ENCODE data around the gene IFNA6. TPM values are rescaled to one million over a fixed set of nuclear protein-coding genes. Genes with fewer than 3 reads are reported as not detected.

Gene IFNA6
- total RNA-seq, 1 donor from 2014 or later = not detected

DNA sequence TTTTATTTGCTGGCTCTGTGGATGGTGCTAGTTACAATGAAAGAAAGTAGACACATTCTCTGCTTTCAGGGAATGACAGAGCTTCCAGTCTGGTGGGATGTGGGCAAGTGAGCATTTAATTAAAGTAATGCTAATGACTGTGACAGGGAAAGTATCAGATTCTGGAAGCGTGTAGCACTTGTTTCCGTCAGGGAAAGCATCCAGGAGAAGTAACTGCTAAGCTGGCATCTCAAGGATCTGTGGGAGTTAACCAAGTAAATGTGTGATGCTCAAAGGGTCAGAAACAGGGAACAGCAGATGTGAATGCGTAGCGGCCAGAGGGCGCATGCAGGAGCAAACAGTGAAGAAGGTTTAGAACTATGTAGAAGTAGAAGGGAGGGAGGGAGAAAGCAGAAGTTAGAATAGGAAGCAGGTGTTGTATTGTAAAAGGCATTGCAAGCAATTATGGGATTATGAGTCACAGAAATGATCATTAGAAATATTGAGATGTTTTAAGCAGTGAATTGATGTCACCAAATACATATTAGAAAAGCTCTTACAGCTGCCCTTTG, 27.7 kb downstream of the IFNA6 start:
- DNase-seq (ENCODE audit: low read depth) (no peak), FAIRE-seq (no peak)
- Histone ChIP-seq H3K27me3 (ENCODE audit: control insufficient read depth, insufficient read depth, low read length) (no peaks in the 10 kb centered on the region), H3K36me3 (ENCODE audit: control insufficient read depth, insufficient read depth, low read length) (no peaks in the 10 kb centered on the region), H3K4me3 (ENCODE audit: low read depth, low read length) (no peak overlapping the region)
- TF ChIP-seq, protein P1, sequence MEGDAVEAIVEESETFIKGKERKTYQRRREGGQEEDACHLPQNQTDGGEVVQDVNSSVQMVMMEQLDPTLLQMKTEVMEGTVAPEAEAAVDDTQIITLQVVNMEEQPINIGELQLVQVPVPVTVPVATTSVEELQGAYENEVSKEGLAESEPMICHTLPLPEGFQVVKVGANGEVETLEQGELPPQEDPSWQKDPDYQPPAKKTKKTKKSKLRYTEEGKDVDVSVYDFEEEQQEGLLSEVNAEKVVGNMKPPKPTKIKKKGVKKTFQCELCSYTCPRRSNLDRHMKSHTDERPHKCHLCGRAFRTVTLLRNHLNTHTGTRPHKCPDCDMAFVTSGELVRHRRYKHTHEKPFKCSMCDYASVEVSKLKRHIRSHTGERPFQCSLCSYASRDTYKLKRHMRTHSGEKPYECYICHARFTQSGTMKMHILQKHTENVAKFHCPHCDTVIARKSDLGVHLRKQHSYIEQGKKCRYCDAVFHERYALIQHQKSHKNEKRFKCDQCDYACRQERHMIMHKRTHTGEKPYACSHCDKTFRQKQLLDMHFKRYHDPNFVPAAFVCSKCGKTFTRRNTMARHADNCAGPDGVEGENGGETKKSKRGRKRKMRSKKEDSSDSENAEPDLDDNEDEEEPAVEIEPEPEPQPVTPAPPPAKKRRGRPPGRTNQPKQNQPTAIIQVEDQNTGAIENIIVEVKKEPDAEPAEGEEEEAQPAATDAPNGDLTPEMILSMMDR (IDR thresholded peaks at IDR 0.05; ENCODE audit: insufficient read depth, low read length, severe bottlenecking) = no peak

DNA sequence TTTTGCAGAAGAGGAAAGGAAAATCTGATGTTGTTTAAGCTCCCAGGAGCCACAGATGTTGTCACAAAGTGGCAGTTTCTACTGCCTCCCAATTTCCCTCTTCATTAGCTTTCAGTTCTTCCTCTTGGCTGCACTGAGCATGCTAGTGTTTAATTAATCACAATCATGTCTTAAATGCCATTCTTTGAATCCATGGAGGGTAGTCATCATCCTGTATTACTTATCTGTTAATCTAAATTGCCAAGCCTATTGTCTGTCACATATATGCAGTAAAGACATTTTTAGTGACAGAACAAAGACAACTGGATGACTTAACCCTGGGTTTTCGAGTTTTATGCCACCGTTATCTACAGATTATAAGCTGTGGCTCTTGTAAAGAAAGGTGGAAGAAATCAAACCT, 30.2 kb downstream of the IFNA6 start:
- DNase-seq (ENCODE audit: low read depth) = no peak
- no peak for FAIRE-seq
- Histone ChIP-seq H3K27me3 (ENCODE audit: control insufficient read depth, insufficient read depth, low read length) (no peaks in the 10 kb centered on the region), H3K4me3 (ENCODE audit: low read depth, low read length) (no peak overlapping the region), H3K36me3 (ENCODE audit: control insufficient read depth, insufficient read depth, low read length) (no peaks in the 10 kb centered on the region)
- TF ChIP-seq, protein P1 (IDR thresholded peaks at IDR 0.05; ENCODE audit: insufficient read depth, low read length, severe bottlenecking) = no peak

- TF ChIP-seq, protein P1 (IDR thresholded peaks at IDR 0.05; ENCODE audit: insufficient read depth, low read length, severe bottlenecking) = peak; percentile 57
- no peak overlapping the region for H3K4me3 ChIP-seq (ENCODE audit: low read depth, low read length)
- no peak for FAIRE-seq
- no peaks in the 10 kb centered on the region for H3K36me3 ChIP-seq (ENCODE audit: control insufficient read depth, insufficient read depth, low read length)
- peak; percentile 35 for DNase-seq (ENCODE audit: low read depth)
- H3K27me3 ChIP-seq (ENCODE audit: control insufficient read depth, insufficient read depth, low read length) = no peaks in the 10 kb centered on the region
Measured at GRCh38 chr9:21317956-21318923, 32.4 kb downstream of the IFNA6 start.

- TF ChIP-seq, protein P1 (IDR thresholded peaks at IDR 0.05; ENCODE audit: insufficient read depth, low read length, severe bottlenecking) = no peak
- DNase-seq (ENCODE audit: low read depth) (peak; percentile 27), FAIRE-seq (no peak)
- Histone ChIP-seq H3K27me3 (ENCODE audit: control insufficient read depth, insufficient read depth, low read length) (no peaks in the 10 kb centered on the region), H3K36me3 (ENCODE audit: control insufficient read depth, insufficient read depth, low read length) (no peaks in the 10 kb centered on the region), H3K4me3 (ENCODE audit: low read depth, low read length) (no peak overlapping the region)
Measured at GRCh38 chr9:21316860-21317259, 33.8 kb downstream of the IFNA6 start.

DNA sequence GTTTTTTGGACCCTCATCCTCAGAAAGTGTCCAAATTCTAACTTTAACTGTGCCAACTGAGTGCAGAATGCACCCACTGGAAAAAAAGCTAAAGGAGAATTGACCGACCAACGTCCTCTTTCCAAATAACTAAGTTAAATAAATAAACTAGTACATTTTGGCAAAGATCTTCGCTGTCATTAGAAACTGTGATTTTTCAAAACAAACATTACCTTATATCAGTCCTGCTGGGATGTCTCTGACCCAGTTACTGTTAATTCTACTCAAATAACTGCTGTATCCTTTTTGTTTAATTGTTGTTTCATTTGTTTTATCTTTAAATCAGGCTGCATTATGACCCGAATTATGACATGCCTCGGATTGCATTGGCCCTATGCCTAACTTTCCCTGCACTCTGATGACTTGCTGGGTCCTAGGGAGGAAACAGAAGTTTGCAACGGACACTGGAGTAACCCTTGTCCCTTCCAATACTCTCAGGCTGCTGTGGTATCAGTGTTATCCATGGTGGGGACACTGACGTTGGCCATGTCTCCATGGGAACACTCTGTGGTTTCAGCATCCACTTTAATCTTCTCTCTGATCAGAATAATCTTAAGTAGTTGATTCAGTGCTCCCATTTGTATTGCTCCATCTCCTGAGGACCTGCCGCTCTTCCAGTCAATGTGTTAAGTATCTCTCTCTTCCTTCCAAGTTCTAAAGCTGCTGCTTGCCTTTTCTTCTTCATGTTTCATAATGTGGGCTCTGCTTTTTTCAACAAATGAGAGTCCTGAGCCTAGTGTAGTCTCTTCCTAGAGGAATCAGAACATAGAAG, 34.5 kb downstream of the IFNA6 start:
- FAIRE-seq = no peak
- TF ChIP-seq, protein P1 (IDR thresholded peaks at IDR 0.05; ENCODE audit: insufficient read depth, low read length, severe bottlenecking) = no peak
- Histone ChIP-seq H3K4me3 (ENCODE audit: low read depth, low read length) (no peak overlapping the region), H3K36me3 (ENCODE audit: control insufficient read depth, insufficient read depth, low read length) (no peaks in the 10 kb centered on the region), H3K27me3 (ENCODE audit: control insufficient read depth, insufficient read depth, low read length) (no peaks in the 10 kb centered on the region)
- DNase-seq (ENCODE audit: low read depth) = no peak
